Ovary (tissue), 3 donors: ENCODE results near the gene BDH1.

Experiments
- EP300 ChIP-seq: sonication (generic); formaldehyde crosslinking; IDR thresholded peaks from one replicate; pipeline ENCODE4 v1.6.1; 2017; ENCODE audit warnings: antibody characterized with exemption
- POLR2A ChIP-seq: fragments of 450-650 bp; IDR thresholded peaks from one replicate; pipeline ENCODE4 v1.6.1; 2017; ENCODE audit warnings: antibody characterized with exemption, mild to moderate bottlenecking, moderate library complexity
- TF ChIP-seq, protein P1 (sequence below), 3 donors: fragments of 450-650 bp in 2 of 3; fragments of 200-600 bp in 1 of 3; IDR thresholded peaks; one replicate each; pipeline versions ENCODE4 v1.5.1 to v1.8.0; 2016 to 2022; ENCODE audit warnings: antibody characterized with exemption in 3 of 3, mild to moderate bottlenecking in 1 of 3
- donor health status: DM: no; HTN: no; CAD: no.

DNA sequence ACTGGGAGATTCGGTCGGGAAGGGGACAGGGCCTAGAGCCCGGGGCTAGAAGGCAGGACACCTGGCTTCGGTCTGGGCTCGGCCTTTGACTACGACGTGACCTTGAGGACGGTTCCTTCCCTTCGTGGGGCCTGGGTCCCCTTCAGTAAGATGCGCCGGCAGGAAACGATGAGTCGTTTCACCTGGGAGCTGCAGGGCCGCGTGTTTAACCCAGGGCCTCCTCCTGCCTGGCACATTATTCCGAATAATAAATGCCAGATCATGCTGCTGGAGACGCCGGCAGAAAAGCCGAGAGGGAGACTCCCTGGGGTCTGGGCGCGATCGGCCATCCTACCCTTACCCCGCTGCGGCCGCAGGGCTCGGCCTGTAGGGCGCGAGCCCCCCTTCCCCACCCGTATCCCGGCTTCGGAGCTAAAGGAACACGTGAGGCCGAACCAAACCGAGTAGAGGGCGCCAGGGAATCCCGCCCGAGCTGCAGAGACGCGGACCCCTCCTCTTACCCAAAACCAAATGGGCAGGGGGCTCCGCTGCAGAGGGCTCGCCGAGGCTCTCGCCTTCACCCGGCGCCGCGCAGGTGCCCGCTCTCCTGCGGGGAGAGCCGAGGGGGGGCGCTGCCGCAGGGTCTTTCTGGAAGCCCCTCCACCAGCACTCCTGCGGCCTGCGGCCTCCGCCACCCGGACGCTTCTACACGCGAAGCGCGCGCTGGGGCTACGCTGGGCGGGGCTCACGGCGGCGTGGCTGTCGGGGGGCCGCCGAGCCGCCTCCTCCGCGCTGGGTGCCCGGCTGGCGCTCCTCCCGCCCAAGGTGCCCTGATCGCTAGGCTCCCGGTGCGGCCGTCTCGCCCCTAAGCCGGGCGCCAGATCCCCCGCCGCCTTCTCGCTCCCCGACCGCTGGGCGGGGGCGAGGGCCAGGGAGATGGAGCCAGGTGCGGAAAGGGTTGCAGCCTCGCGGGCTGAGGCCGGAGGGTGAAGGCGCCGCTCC, at the start of gene BDH1:
- TF ChIP-seq EP300 (no peak), POLR2A (no peak)
- TF ChIP-seq, protein P1, sequence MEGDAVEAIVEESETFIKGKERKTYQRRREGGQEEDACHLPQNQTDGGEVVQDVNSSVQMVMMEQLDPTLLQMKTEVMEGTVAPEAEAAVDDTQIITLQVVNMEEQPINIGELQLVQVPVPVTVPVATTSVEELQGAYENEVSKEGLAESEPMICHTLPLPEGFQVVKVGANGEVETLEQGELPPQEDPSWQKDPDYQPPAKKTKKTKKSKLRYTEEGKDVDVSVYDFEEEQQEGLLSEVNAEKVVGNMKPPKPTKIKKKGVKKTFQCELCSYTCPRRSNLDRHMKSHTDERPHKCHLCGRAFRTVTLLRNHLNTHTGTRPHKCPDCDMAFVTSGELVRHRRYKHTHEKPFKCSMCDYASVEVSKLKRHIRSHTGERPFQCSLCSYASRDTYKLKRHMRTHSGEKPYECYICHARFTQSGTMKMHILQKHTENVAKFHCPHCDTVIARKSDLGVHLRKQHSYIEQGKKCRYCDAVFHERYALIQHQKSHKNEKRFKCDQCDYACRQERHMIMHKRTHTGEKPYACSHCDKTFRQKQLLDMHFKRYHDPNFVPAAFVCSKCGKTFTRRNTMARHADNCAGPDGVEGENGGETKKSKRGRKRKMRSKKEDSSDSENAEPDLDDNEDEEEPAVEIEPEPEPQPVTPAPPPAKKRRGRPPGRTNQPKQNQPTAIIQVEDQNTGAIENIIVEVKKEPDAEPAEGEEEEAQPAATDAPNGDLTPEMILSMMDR (IDR thresholded peaks at IDR 0.05) = peak in 1 of 3 donors; percentile 15
